Chondrocyte (in vitro differentiated cells): Measurements from ENCODE around the gene NECAB3. TPM values are rescaled to one million over a fixed set of nuclear protein-coding genes. Genes with fewer than 3 reads are reported as not detected.

Source experiments
- DNase-seq: peaks from one replicate; pipeline ENCODE4 v3.0.0; 2021; ENCODE audit warnings: mixed read lengths, low spot score
- H3K27ac Mint-ChIP-seq: one replicate; pipeline ENCODE4 v1.8.0; 2021; ENCODE audit warnings: mild to moderate bottlenecking, moderate library complexity, mixed read lengths; ENCODE audit not compliant: unreplicated experiment
- H3K27me3 Mint-ChIP-seq: 2 replicates; pipeline ENCODE4 v1.8.0; 2021; ENCODE audit warnings: low read depth, mixed read lengths
- H3K36me3 Mint-ChIP-seq: 2 replicates; pipeline ENCODE4 v1.8.0; 2021; ENCODE audit warnings: low read depth, mixed read lengths
- H3K4me1 Mint-ChIP-seq: 2 replicates; pipeline ENCODE4 v1.8.0; 2021; ENCODE audit warnings: low read depth, mild to moderate bottlenecking, mixed read lengths
- H3K4me3 Mint-ChIP-seq: one replicate; pipeline ENCODE4 v1.8.0; 2021; ENCODE audit warnings: mild to moderate bottlenecking, moderate library complexity, mixed read lengths; ENCODE audit not compliant: unreplicated experiment
- H3K9me3 Mint-ChIP-seq: 2 replicates; pipeline ENCODE4 v1.8.0; 2021; ENCODE audit warnings: low read depth, mixed read lengths
- total RNA-seq: library from RNA; stranded (reverse); gene quantifications from 3 replicates; pipeline ENCODE4 v1.2.1, GENCODE V29; 2021
- TF ChIP-seq, protein P1 (sequence below): fragments of 200-600 bp; sonication (generic); IDR thresholded peaks from 2 replicates; pipeline ENCODE4 v1.5.0; 2021; ENCODE audit warnings: antibody characterized with exemption, mild to moderate bottlenecking, moderate library complexity

The NECAB3 gene
- total RNA-seq, 1 donor from 2014 or later = 32.5 TPM

- H3K9me3 Mint-ChIP-seq = no peaks in the 10 kb centered on the region
- TF ChIP-seq, protein P1, sequence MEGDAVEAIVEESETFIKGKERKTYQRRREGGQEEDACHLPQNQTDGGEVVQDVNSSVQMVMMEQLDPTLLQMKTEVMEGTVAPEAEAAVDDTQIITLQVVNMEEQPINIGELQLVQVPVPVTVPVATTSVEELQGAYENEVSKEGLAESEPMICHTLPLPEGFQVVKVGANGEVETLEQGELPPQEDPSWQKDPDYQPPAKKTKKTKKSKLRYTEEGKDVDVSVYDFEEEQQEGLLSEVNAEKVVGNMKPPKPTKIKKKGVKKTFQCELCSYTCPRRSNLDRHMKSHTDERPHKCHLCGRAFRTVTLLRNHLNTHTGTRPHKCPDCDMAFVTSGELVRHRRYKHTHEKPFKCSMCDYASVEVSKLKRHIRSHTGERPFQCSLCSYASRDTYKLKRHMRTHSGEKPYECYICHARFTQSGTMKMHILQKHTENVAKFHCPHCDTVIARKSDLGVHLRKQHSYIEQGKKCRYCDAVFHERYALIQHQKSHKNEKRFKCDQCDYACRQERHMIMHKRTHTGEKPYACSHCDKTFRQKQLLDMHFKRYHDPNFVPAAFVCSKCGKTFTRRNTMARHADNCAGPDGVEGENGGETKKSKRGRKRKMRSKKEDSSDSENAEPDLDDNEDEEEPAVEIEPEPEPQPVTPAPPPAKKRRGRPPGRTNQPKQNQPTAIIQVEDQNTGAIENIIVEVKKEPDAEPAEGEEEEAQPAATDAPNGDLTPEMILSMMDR = no peak
- H3K27me3 Mint-ChIP-seq = no peaks in the 10 kb centered on the region
- H3K4me3 Mint-ChIP-seq = no peak overlapping the region
- DNase-seq = no peak
- no peaks in the 10 kb centered on the region for H3K36me3 Mint-ChIP-seq
- peaks cover 40% of the 10 kb centered on the region for H3K4me1 Mint-ChIP-seq
- no peak overlapping the region for H3K27ac Mint-ChIP-seq
Observed at GRCh38 chr20:33679758-33680485, 5.7 kb upstream of the NECAB3 start.

DNA sequence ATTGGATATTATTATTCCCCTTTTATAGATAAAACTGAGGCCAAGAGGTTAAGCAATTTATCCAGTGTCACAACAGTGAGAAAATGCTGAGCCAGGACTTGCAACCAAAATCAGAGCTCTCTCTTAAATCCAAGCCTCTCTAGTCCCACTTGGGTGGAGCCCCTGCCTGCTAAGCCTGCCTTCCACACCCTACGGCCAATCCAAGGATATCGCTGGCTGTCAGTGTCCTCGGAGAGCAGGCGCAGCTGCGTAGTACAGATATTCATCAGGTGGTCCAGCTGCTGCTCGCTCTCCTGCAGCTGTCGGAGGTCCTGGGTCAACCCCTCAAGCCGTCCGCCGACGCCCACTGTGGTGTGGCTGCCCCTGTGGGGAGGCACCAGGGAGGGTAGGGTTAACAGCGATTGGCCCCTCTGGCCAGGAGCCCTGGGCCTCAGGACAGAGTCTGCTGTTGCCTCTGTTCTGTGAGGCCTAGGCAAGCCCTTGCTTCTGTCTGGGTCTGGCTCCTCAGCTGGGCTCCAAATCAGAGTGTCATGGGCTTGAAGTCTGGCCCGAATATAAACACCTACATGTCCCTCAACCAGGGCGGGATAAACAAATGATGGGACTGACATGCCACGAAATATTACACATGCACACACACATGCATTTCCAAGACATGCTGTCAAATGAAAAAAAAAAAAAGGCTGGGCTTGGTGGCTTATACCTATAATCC lies 3.9 kb upstream of the NECAB3 start:
- Mint-ChIP-seq H3K27ac (no peak overlapping the region), H3K4me1 (peaks cover 48% of the 10 kb centered on the region), H3K4me3 (no peak overlapping the region), H3K36me3 (no peaks in the 10 kb centered on the region), H3K9me3 (no peaks in the 10 kb centered on the region), H3K27me3 (no peaks in the 10 kb centered on the region)
- TF ChIP-seq, protein P1 = no peak
- no peak for DNase-seq

DNA sequence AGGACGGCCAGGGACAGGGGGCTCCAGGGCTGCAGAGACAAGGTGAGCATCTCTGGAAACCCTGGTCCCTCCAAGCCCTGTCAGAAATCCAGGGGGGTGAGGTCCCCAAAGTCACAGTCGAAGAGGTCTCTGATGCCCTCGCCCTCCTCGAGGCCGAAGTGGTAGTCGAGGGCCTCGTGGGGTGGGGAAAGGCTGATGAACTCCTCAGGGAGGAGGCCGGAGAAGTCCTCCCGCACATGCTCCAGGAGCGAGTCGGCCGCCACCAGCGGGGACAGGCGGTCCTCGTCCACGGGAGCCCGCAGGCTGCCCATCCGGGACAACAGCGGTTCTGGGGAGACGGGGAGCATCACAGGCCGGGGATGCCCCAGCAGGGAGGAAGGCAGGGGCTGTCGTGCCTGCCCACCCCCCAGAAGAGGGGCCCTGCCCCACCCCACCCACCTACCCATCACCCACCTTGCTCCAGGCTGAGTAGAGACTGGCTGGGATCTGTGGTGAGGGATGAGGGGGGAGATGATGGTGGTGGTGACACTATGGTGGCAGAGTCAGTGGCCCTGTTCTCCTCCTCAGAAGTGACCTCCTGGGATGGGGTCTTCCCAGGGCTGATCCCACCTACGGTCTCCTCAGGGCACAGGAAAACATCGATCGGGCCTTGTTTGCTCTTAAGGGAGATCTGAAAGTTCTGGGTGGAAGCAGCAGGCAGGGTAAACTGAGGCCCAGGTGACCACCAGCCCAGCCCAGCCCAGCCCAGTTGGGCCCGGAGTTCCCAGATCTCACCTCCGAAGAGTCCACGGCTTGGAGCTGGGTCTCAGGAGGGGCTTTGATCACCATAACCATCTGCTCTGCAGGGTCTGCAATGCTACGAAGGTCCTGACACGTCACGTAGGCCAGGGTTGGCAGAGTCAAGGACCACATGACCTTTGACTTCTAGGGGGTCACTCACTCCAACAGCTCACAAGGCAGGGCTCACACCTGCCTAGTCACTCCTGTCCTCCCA lies 2.7 kb upstream of the NECAB3 start:
- Mint-ChIP-seq H3K36me3 (peaks cover 2% of the 10 kb centered on the region), H3K27ac (no peak overlapping the region), H3K9me3 (no peaks in the 10 kb centered on the region), H3K4me1 (peaks cover 58% of the 10 kb centered on the region), H3K27me3 (no peaks in the 10 kb centered on the region), H3K4me3 (no peak overlapping the region)
- DNase-seq = no peak
- TF ChIP-seq, protein P1 = no peak

- TF ChIP-seq, protein P1 = no peak
- H3K27me3 Mint-ChIP-seq = no peaks in the 10 kb centered on the region
- peak overlapping the region; percentile 22 for H3K27ac Mint-ChIP-seq
- peak overlapping the region; percentile 36 for H3K4me3 Mint-ChIP-seq
- DNase-seq = no peak
- H3K36me3 Mint-ChIP-seq = peaks cover 5% of the 10 kb centered on the region
- H3K4me1 Mint-ChIP-seq = peaks cover 51% of the 10 kb centered on the region
- no peaks in the 10 kb centered on the region for H3K9me3 Mint-ChIP-seq
Observed at GRCh38 chr20:33676121-33676520, 1.9 kb upstream of the NECAB3 start.
